ENCODE measurements around the gene MPPED1.

Gene MPPED1

DNA sequence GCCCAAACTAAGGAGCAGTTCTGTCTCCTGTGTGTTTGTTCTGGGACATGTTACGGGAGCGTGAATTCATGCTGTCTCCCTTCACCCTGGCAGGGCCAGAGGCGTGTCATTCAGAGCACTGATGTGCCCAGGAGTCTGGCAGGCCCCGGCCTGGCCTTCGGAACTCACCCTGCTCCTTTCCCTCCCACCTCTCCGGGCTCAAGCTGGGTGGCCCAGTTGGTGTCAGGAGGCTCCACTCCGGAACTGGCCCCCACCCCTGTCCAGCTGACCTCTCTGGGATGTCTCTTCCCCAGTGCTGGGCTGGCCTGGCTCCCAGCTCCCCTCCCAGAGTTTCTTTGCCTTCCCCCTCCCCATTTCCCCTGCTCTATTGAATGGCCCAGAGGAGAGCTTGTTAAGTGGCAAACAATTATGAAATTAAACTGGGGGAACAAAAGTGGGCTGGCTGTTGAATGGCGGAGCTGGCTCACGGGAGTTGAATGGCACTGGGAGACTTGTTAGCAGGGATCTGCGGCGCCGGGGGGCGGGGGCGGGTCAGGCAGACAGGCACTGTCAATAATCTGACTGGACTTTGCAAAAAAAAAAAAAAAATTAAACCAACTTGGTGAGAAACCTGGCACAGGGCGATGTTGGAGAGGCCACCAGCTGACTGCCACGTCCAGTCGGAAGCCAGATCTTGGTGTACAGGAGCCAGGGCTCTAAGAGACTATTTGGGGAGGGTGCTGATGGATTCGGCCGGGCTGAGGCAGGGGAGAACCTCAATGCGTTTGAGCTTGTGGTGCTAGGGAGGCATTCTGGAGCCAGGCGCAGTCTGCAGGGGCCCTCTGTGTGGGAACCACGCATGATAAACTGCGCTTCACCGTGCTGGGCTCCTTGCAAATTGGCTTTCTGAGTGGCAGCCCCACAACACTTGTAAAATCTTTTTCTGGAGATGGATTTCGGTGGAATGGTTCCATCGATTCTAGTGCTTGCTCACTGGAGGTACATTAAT, 1.3 kb downstream of the MPPED1 start:
- DNase-seq: no peak

DNA sequence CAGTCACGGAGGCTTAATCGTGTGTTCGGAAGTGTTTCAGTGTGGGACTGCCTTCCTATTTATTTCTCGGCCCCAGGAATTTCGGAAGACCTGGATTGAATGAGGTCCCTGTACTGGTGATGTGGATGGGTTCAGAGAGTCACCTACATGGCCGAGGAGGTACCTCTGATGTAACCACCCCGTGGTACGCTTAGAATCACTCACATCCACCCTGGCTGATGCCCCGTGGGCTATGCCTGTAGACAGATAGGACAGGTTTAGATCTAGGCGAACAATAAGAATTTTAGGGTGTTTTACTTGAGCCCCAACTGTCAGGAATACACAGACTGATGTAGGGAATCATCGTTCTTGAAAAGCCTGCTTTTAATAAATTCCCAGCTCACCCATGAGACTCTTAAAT, 2.0 kb downstream of the MPPED1 start:
- no peak for DNase-seq

- no peak for DNase-seq
Measured at GRCh38 chr22:43415681-43416080, 3.9 kb downstream of the MPPED1 start.

- no peak for DNase-seq
Measured at GRCh38 chr22:43417555-43417954, 5.7 kb downstream of the MPPED1 start.

DNA sequence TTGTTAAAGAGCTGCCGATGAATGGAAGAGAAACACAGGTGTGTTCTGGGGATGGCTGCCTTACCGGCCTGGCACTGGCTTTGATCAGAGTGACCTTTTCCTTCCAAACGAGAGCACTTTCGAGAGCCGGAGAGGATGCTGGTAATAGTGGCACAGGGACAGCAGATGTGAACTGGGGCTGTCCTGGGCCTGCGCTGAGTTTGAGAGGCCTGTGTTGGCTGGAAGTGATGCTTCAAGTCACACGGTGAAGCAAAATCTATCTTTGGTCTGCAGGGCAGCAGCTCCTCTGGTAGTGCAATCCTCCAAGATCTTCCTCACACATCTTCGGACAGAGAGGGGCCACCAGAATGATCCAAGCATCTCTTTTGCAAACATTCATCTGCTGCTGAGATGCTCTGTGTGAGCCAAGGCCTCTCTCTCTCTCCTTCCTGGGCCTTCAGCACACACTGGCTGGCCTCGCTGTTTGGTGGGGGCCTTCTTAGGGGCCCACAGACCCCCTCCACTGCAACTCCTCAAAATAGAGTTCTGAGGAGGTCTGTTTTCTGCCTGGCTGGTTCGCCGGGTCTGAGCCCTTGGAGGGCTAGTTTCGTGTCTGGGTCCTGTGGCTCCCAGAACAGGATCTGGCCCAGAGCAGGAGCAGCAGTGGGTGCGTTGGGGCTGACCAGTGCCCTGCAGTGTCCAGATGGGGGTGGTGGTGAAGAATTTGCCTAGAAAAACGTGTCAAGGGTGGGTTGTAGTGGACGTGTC, 6.4 kb downstream of the MPPED1 start:
- no peak for DNase-seq

DNA sequence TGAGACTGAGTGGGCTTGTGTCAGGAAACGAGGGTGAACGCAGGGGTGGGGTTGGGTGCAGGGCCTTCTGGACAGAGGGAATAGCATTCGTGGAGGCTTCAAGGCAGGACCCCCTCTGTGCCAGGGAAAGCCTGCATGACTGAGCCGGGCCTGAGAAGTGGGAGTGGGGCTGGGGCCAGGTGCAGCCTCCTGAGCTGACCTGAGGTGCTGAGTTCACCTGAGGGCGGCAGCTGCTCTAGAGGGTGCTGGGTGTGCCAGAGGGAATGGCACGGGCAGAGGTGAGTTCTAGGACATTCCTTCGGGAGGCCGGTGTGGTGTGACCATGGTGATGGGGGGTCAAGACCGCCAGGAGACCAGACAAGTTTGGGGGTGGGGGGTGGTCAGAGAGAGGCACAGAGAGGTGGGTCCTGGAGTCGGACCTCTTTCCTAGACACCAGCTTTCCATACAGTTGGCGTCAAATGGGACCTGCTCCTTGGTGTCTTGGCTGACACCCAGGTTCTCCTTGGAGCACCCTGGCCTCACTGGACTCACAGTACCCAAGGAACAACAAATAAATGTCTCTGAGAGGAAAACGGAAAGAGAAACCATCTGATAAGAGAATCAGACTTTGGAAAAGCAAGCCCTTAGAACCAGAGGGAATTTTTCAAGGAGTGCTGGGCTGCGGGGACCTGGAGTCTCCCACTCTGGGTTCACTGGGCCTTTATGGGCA, 7.7 kb downstream of the MPPED1 start:
- no peak for DNase-seq

DNA sequence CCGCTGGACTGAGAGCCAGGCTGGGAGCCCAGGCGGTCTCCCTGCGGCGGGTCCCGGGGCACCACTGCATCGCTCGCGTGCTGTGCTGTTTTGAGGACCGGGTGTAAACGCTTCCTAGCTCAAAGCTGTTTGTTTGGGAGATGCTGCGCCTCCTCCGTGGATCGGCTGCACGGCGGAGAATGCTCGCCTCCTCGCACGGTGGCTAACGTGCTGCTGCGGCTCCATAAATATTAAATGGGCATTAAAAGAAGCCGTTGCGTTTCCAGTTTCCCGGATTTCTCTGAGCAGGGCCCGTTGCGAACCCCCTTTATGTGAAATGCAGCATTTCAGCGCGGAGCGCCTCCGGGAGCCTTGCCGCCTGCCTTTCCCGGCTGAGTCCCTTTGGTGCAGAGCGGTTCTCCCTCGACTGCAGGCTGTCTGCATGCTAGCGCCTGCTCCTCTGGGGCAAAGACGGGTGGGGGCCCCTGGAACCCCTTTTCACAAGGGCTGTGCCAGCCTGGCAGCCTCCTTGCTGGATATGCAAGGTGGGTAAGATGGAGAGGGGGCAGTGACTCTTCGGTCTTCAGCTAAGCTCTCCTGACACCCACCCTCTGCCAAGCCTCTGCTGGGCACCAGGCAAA, 9.3 kb downstream of the MPPED1 start:
- DNase-seq: no peak

GRCh38 chr22:43421914-43422615, 10.3 kb downstream of the MPPED1 start:
- DNase-seq: no peak

DNA sequence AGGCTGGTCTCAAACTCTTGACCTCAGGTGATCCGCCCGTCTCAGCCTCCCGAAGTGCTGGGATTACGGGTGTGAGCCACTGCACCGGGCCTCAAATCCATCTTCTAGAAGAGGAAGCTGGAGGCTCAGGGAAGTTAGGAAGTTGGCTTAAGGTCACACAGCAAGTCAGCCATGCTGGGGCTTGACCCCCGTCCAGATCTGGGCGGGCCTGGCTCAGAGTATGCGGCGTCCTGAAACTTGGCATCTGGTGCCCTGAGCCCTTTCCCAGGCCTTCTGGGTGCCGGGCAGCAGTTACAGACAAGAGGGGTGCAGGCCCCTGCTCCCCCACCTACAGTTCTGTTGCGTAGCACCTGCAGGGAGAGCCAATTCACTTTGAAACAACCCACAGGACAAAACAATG, 11.2 kb downstream of the MPPED1 start:
- no peak for DNase-seq

GRCh38 chr22:43424201-43424600, 12.4 kb downstream of the MPPED1 start:
- no peak for DNase-seq

- DNase-seq: no peak
Measured at GRCh38 chr22:43424666-43425630, 13.1 kb downstream of the MPPED1 start.

- DNase-seq: no peak
Measured at GRCh38 chr22:43425976-43426785, 14.4 kb downstream of the MPPED1 start.

DNA sequence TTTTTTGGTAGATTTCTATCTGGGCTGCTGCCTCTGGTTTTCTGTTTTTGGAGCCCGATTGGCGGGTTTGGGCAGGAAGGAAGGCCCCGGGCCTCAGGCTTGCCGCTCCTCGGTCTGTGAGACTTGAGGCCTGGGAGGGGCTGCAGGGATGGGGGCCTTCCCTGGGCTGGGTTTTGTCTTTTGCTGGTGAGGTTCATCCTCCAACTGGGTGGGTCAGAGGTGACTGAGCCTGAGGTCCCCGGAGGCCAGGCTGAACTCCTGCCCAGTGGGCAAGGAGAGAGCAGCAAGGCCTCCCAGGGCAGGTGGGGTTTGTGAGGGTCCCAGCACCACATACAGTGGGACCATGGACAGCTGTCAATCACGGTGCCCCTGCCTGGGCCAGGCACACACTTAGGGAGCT, 15.0 kb downstream of the MPPED1 start:
- DNase-seq: no peak

DNA sequence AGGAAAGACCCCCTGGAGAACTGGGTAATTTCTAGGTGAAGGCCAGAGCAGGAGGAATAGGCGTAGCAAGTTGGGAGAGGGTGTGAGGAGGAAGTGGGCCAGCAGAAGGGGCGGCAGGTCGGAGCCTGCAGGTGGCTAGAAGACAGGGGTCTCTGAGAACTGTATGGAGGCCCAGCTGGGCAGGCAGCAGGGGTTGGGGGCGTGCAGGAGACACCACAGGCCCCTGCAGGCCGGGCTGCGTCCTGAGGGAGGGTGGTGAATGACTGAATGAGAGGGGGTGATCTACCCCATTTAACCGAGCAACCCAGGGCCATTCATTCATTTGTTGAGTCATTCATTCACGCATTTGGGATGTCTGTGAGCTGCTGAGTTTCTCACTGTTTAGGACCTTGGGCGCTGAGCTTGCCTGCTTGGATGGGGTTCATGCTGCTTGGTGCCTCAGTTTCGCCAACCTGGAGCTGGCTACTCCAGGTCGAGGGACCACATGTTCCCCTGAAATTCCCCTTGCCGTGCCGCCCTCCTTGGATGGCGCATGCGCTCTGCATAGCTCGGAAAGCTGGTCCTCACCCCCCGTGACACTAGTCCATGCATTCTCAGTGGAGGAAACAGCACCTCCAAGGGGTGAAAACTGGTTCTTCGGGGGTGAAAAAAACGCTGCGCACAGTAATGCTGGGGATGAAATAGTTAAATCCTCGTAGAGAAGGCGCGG, 15.6 kb downstream of the MPPED1 start:
- DNase-seq: no peak

DNA sequence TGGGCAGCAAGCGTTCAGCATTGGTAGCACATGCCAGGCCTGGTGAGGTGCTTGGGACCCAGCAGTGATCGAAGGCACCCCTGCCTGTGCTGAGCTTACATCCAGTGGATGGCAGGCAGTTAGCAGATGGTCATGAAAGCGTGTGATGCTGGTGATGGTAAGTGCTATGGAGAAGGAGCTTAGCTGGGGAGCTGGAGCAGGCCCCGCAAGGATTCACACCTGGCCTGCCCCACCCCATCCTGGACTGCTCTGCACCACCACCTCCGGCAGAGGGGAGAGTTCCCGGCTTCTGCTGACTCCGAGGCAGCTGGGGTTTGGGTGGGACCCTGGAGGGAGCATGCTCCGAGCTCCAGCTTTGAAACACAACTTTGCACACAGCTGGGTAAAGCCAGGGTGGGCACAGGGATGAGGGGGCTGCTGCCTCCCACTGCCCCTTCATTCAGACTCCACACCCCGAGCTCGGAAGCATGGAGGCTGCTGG, 16.2 kb downstream of the MPPED1 start:
- DNase-seq: no peak

GRCh38 chr22:43428521-43428920, 16.7 kb downstream of the MPPED1 start:
- DNase-seq: no peak

DNA sequence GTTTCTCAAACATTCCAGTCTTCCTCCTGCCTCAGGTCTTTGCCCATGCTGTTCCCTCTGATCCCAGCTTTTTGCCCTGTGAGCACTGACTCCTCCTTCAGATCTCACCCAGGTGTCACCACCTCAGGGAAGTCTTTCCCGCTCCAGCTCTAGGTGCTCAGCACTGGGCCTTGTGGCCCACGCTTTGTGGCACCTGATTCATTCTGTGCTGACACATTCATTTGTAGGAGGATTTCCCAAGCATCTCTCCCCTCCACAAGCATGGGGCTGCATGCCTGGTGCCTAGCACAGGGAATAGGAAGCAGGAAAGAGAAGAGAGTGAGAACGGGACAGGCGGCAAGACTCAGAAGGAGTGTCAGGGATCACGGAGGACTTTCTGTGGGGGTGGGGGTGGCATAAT, 17.6 kb downstream of the MPPED1 start:
- DNase-seq: no peak

- no peak for DNase-seq
Measured at GRCh38 chr22:43431808-43432554, 20.2 kb downstream of the MPPED1 start.

Measured in inflammatory macrophage treated with lipopolysaccharide for 4 hours (primary cell).